ENCODE measurements around the gene MRGPRX2. TPM values are rescaled to one million over a fixed set of nuclear protein-coding genes. Genes with fewer than 3 reads are reported as not detected.

Gene MRGPRX2
- polyA plus RNA-seq, 1 of the 3 experiments (the other 2 are of a cell fraction): not detected

GRCh38 chr11:19049351-19049750, 11.2 kb downstream of the MRGPRX2 start:
- no peak overlapping the region for H2AFZ ChIP-seq (ENCODE audit: low read depth)
- no peaks in the 10 kb centered on the region for H3K79me2 ChIP-seq (ENCODE audit: insufficient read depth)
- no peaks in the 10 kb centered on the region for H3K9me2 ChIP-seq
- H3K4me3 ChIP-seq (ENCODE audit: low read depth in 2 of 2, low read length in 1 of 2): no peak overlapping the region
- TF ChIP-seq GABPA (IDR thresholded peaks at IDR 0.05; ENCODE audit: low read depth) (no peak), JUND (IDR thresholded peaks at IDR 0.05) (no peak), EZH2phosphoT487 (IDR thresholded peaks at IDR 0.05; ENCODE audit: borderline replicate concordance, low read depth) (no peak), REST (IDR thresholded peaks at IDR 0.05; ENCODE audit: low read depth, low read length) (no peak), FOXM1 (IDR thresholded peaks at IDR 0.05; ENCODE audit: low read depth) (no peak), MXI1 (IDR thresholded peaks at IDR 0.05; ENCODE audit: low read depth, low read length) (no peak), USF2 (IDR thresholded peaks at IDR 0.05; ENCODE audit: borderline replicate concordance, low read depth, low read length) (no peak), POLR2AphosphoS5 (IDR thresholded peaks at IDR 0.05; ENCODE audit: low read depth, low read length) (no peak), FOXJ3 (CRISPR knock-in tag; IDR thresholded peaks at IDR 0.05) (no peak), RAD21 (IDR thresholded peaks at IDR 0.05; ENCODE audit: low read length) (no peak), RCOR1 (IDR thresholded peaks at IDR 0.05; ENCODE audit: low read length) (no peak), GATA2 (CRISPR knock-in tag; IDR thresholded peaks at IDR 0.05) (no peak), CHD2 (IDR thresholded peaks at IDR 0.05; ENCODE audit: low read length, partially characterized antibody) (no peak), NRF1 (IDR thresholded peaks at IDR 0.05; ENCODE audit: low read depth, low read length) (no peak), TEAD4 (IDR thresholded peaks at IDR 0.05; ENCODE audit: borderline replicate concordance, insufficient read depth) (no peak), TAF1 (IDR thresholded peaks at IDR 0.05; ENCODE audit: borderline replicate concordance, low read depth, low read length) (no peak), YY1 (IDR thresholded peaks at IDR 0.05; ENCODE audit: low read depth) (no peak)
- TF ChIP-seq, protein P1, sequence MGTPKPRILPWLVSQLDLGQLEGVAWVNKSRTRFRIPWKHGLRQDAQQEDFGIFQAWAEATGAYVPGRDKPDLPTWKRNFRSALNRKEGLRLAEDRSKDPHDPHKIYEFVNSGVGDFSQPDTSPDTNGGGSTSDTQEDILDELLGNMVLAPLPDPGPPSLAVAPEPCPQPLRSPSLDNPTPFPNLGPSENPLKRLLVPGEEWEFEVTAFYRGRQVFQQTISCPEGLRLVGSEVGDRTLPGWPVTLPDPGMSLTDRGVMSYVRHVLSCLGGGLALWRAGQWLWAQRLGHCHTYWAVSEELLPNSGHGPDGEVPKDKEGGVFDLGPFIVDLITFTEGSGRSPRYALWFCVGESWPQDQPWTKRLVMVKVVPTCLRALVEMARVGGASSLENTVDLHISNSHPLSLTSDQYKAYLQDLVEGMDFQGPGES (IDR thresholded peaks at IDR 0.05; ENCODE audit: low read depth, low read length): no peak
- TF ChIP-seq, protein P2, sequence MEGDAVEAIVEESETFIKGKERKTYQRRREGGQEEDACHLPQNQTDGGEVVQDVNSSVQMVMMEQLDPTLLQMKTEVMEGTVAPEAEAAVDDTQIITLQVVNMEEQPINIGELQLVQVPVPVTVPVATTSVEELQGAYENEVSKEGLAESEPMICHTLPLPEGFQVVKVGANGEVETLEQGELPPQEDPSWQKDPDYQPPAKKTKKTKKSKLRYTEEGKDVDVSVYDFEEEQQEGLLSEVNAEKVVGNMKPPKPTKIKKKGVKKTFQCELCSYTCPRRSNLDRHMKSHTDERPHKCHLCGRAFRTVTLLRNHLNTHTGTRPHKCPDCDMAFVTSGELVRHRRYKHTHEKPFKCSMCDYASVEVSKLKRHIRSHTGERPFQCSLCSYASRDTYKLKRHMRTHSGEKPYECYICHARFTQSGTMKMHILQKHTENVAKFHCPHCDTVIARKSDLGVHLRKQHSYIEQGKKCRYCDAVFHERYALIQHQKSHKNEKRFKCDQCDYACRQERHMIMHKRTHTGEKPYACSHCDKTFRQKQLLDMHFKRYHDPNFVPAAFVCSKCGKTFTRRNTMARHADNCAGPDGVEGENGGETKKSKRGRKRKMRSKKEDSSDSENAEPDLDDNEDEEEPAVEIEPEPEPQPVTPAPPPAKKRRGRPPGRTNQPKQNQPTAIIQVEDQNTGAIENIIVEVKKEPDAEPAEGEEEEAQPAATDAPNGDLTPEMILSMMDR (IDR thresholded peaks at IDR 0.05): no peak
- TF ChIP-seq, protein P3, sequence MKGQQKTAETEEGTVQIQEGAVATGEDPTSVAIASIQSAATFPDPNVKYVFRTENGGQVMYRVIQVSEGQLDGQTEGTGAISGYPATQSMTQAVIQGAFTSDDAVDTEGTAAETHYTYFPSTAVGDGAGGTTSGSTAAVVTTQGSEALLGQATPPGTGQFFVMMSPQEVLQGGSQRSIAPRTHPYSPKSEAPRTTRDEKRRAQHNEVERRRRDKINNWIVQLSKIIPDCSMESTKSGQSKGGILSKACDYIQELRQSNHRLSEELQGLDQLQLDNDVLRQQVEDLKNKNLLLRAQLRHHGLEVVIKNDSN (IDR thresholded peaks at IDR 0.05; ENCODE audit: borderline replicate concordance, low read depth): no peak
- no peak overlapping the region for H3K27ac ChIP-seq (ENCODE audit: low read depth in 2 of 2, low read length in 1 of 2)
- H4K20me1 ChIP-seq (ENCODE audit: insufficient read depth): no peaks in the 10 kb centered on the region
- 3% methylated on average over 1 of the region's 1 CpG for WGBS (ENCODE audit: low lambda C conversion rate)
- no peaks in the 10 kb centered on the region for H3K36me3 ChIP-seq (replicated peaks in 1 of 2; ENCODE audit: control insufficient read depth in 1 of 2, insufficient read depth in 2 of 2, low read length in 1 of 2)
- no peak overlapping the region for H3K9ac ChIP-seq
- no peaks in the 10 kb centered on the region for H3K27me3 ChIP-seq (ENCODE audit: insufficient read depth)
- no peak for DNase-seq
- ChIA-PET POLR2A (no interaction called here), CTCF (interaction anchor here (0.6 kb wide), 1 partner anchor 164 kb away, joined by 3 read pairs; no protein-coding TSS in a partner anchor)
- H3F3A ChIP-seq (replicated peaks; ENCODE audit: insufficient read depth): no peaks in the 10 kb centered on the region
- no peaks in the 10 kb centered on the region for H3K4me1 ChIP-seq (ENCODE audit: control insufficient read depth in 1 of 2, insufficient read depth in 2 of 2, low read depth in 1 of 2, low read length in 1 of 2)
- no peaks in the 10 kb centered on the region for H3K9me3 ChIP-seq
- no peak overlapping the region for H3K4me2 ChIP-seq

Data from SK-N-SH (cell line).